ENCODE measurements around the gene MED25. TPM values are rescaled to one million over a fixed set of nuclear protein-coding genes. Genes with fewer than 3 reads are reported as not detected.

Gene MED25
- total RNA-seq, 1 experiment from 2014 or later, result 89.7 TPM

GRCh38 chr19:49862391-49863253 is 44.5 kb downstream of the MED25 start:
- TF ChIP-seq CTCF (IDR thresholded peaks at IDR 0.05; ENCODE audit: unreplicated experiment), result no peak
- Mint-ChIP-seq H3K27me3 (ENCODE audit: unreplicated experiment) (no peaks in the 10 kb centered on the region), H3K9me3 (ENCODE audit: low read depth, unreplicated experiment) (no peaks in the 10 kb centered on the region), H3K4me3 (ENCODE audit: low read depth, unreplicated experiment) (no peak overlapping the region), H3K27ac (ENCODE audit: unreplicated experiment) (peak overlapping the region; percentile 47), H3K4me1 (ENCODE audit: low read depth, unreplicated experiment) (peaks cover 38% of the 10 kb centered on the region), H3K36me3 (ENCODE audit: insufficient read depth, unreplicated experiment) (peaks cover 44% of the 10 kb centered on the region)
- no TSS peak for BruUV-seq (replicated peaks)
- CTCF ChIA-PET, result no interaction called here
- peak; percentile 25 for DNase-seq
- intact Hi-C loops (cut with micrococcal nuclease; ENCODE audit: unreplicated experiment), result no loop called here

- Mint-ChIP-seq H3K27ac (ENCODE audit: unreplicated experiment) (peak overlapping the region; percentile 47), H3K4me1 (ENCODE audit: low read depth, unreplicated experiment) (peaks cover 38% of the 10 kb centered on the region), H3K27me3 (ENCODE audit: unreplicated experiment) (no peaks in the 10 kb centered on the region), H3K36me3 (ENCODE audit: insufficient read depth, unreplicated experiment) (peaks cover 36% of the 10 kb centered on the region), H3K4me3 (ENCODE audit: low read depth, unreplicated experiment) (no peak overlapping the region), H3K9me3 (ENCODE audit: low read depth, unreplicated experiment) (no peaks in the 10 kb centered on the region)
- intact Hi-C loops (cut with micrococcal nuclease; ENCODE audit: unreplicated experiment), result no loop called here
- CTCF ChIA-PET, result no interaction called here
- no peak for TF ChIP-seq CTCF (IDR thresholded peaks at IDR 0.05; ENCODE audit: unreplicated experiment)
- no peak for DNase-seq
- BruUV-seq (replicated peaks), result no TSS peak
Measured at GRCh38 chr19:49863254-49863934, 45.3 kb downstream of the MED25 start.

- CTCF ChIA-PET, result no interaction called here
- no TSS peak for BruUV-seq (replicated peaks)
- intact Hi-C loops (cut with micrococcal nuclease; ENCODE audit: unreplicated experiment), result no loop called here
Measured at GRCh38 chr19:49863935-49864320, 45.8 kb downstream of the MED25 start.

GRCh38 chr19:49864890-49865289 is 46.8 kb downstream of the MED25 start:
- no peak for TF ChIP-seq CTCF (IDR thresholded peaks at IDR 0.05; ENCODE audit: unreplicated experiment)
- H3K4me1 Mint-ChIP-seq (ENCODE audit: low read depth, unreplicated experiment), result peaks cover 40% of the 10 kb centered on the region
- no peaks in the 10 kb centered on the region for H3K27me3 Mint-ChIP-seq (ENCODE audit: unreplicated experiment)
- H3K4me3 Mint-ChIP-seq (ENCODE audit: low read depth, unreplicated experiment), result peak overlapping the region; percentile 18
- intact Hi-C loops (cut with micrococcal nuclease; ENCODE audit: unreplicated experiment), result no loop called here
- no TSS peak for BruUV-seq (replicated peaks)
- CTCF ChIA-PET, result interaction anchor here (1.5 kb wide), 1 partner anchor 14 kb away, joined by 3 read pairs; no protein-coding TSS in a partner anchor
- no peak for DNase-seq
- peak overlapping the region; percentile 47 for H3K27ac Mint-ChIP-seq (ENCODE audit: unreplicated experiment)
- H3K36me3 Mint-ChIP-seq (ENCODE audit: insufficient read depth, unreplicated experiment), result peaks cover 21% of the 10 kb centered on the region
- no peaks in the 10 kb centered on the region for H3K9me3 Mint-ChIP-seq (ENCODE audit: low read depth, unreplicated experiment)

More at GRCh38 chr19:49863935-49864320, 45.8 kb downstream of the MED25 start:
- Mint-ChIP-seq H3K9me3 (ENCODE audit: low read depth, unreplicated experiment) (no peaks in the 10 kb centered on the region), H3K27ac (ENCODE audit: unreplicated experiment) (peak overlapping the region; percentile 47), H3K36me3 (ENCODE audit: insufficient read depth, unreplicated experiment) (peaks cover 31% of the 10 kb centered on the region), H3K4me1 (ENCODE audit: low read depth, unreplicated experiment) (peaks cover 38% of the 10 kb centered on the region), H3K27me3 (ENCODE audit: unreplicated experiment) (no peaks in the 10 kb centered on the region), H3K4me3 (ENCODE audit: low read depth, unreplicated experiment) (no peak overlapping the region)
- TF ChIP-seq CTCF (IDR thresholded peaks at IDR 0.05; ENCODE audit: unreplicated experiment), result no peak
- no peak for DNase-seq

Data from Calu3 (cell line).